Activated T-cell treated with anti-CD3 and anti-CD28 coated beads, Interleukin-2, amount 50 U/mL, for 4 hours (primary cell): ENCODE measurements around the gene STX12. TPM values are rescaled to one million over a fixed set of nuclear protein-coding genes. Genes with fewer than 3 reads are reported as not detected.

ENCODE experiments used
- ATAC-seq, 2 donors: fragments of 200-7000 bp; cut with Tn5 transposase; one replicate each; pipeline ENCODE4 v1.10.0; 2021
- DNase-seq: peaks from one replicate; pipeline ENCODE4 v3.0.0-alpha.2; 2020
- H3K27me3 Mint-ChIP-seq: one replicate; pipeline ENCODE4 v1.8.0; 2021; ENCODE audit warnings: low read depth, mixed read lengths
- H3K36me3 Mint-ChIP-seq: one replicate; pipeline ENCODE4 v1.8.0; 2022; ENCODE audit warnings: mixed read lengths; ENCODE audit not compliant: insufficient read depth
- H3K4me1 Mint-ChIP-seq: one replicate; pipeline ENCODE4 v1.8.0; 2021; ENCODE audit warnings: low read depth, mixed read lengths
- H3K4me3 Mint-ChIP-seq: one replicate; pipeline ENCODE4 v1.8.0; 2021; ENCODE audit warnings: mild to moderate bottlenecking, moderate library complexity, mixed read lengths
- H3K9me3 Mint-ChIP-seq: one replicate; pipeline ENCODE4 v1.8.0; 2021; ENCODE audit warnings: mixed read lengths
- total RNA-seq, 3 donors: library from RNA; stranded (reverse); gene quantifications; one replicate each; pipeline ENCODE4 v1.2.1, GENCODE V29; 2021

The STX12 gene
- 10 to 100 TPM; 18.5 to 27.2 (median 25.2) TPM for total RNA-seq

GRCh38 chr1:27772932-27773825 lies at the start of gene STX12:
STX12 (plus strand) TSS chr1:27773219; CDS start chr1:27773308, 89 bp downstream.
- ATAC-seq, result peak; percentile 96 to 97
- H3K36me3 Mint-ChIP-seq, result peaks cover 11% of the 10 kb centered on the region
- peaks cover 35% of the 10 kb centered on the region for H3K4me1 Mint-ChIP-seq
- H3K4me3 Mint-ChIP-seq, result peak within 1 kb of the TSS; percentile 97
- H3K9me3 Mint-ChIP-seq, result no peaks in the 10 kb centered on the region
- H3K27me3 Mint-ChIP-seq, result no peaks in the 10 kb centered on the region
- DNase-seq, result peak; percentile 98

GRCh38 chr1:27724961-27725373 lies 48.1 kb upstream of the STX12 start:
- H3K4me1 Mint-ChIP-seq, result peaks cover 16% of the 10 kb centered on the region
- H3K27me3 Mint-ChIP-seq, result no peaks in the 10 kb centered on the region
- peaks cover 6% of the 10 kb centered on the region for H3K36me3 Mint-ChIP-seq
- ATAC-seq (no peak), DNase-seq (peak; percentile 5)
- no peaks in the 10 kb centered on the region for H3K9me3 Mint-ChIP-seq
- peak overlapping the region; percentile 80 for H3K4me3 Mint-ChIP-seq

- DNase-seq, result peak; percentile 99
- Mint-ChIP-seq H3K4me1 (peaks cover 16% of the 10 kb centered on the region), H3K4me3 (peak within 1 kb of the TSS; percentile 85), H3K36me3 (peaks cover 6% of the 10 kb centered on the region), H3K9me3 (no peaks in the 10 kb centered on the region), H3K27me3 (no peaks in the 10 kb centered on the region)
- ATAC-seq, result peak; percentile 96 to 98
Observed at GRCh38 chr1:27725374-27726172, 47.4 kb upstream of the STX12 start, which contains the start of gene FAM76A. FAM76A (plus strand) TSS chr1:27725961; CDS start chr1:27726081, 120 bp downstream.

GRCh38 chr1:27726173-27727044 lies 46.6 kb upstream of the STX12 start:
- H3K9me3 Mint-ChIP-seq, result no peaks in the 10 kb centered on the region
- peaks cover 16% of the 10 kb centered on the region for H3K4me1 Mint-ChIP-seq
- no peaks in the 10 kb centered on the region for H3K27me3 Mint-ChIP-seq
- peak overlapping the region; percentile 85 for H3K4me3 Mint-ChIP-seq
- peak; percentile 18 for DNase-seq
- ATAC-seq, result peak; percentile 11 to 19
- H3K36me3 Mint-ChIP-seq, result peaks cover 10% of the 10 kb centered on the region

GRCh38 chr1:27727126-27727525 lies 45.9 kb upstream of the STX12 start:
- Mint-ChIP-seq H3K9me3 (no peaks in the 10 kb centered on the region), H3K27me3 (no peaks in the 10 kb centered on the region), H3K4me3 (no peak overlapping the region), H3K4me1 (peaks cover 16% of the 10 kb centered on the region), H3K36me3 (peaks cover 10% of the 10 kb centered on the region)
- ATAC-seq, result no peak
- no peak for DNase-seq

- Mint-ChIP-seq H3K4me3 (no peak overlapping the region), H3K9me3 (no peaks in the 10 kb centered on the region), H3K4me1 (no peaks in the 10 kb centered on the region), H3K27me3 (no peaks in the 10 kb centered on the region), H3K36me3 (peaks cover 22% of the 10 kb centered on the region)
- no peak for DNase-seq
- ATAC-seq, result no peak
Observed at GRCh38 chr1:27736252-27736651, 36.8 kb upstream of the STX12 start.

- ATAC-seq, result no peak
- no peak for DNase-seq
- H3K36me3 Mint-ChIP-seq, result peaks cover 30% of the 10 kb centered on the region
- H3K4me1 Mint-ChIP-seq, result no peaks in the 10 kb centered on the region
- no peak overlapping the region for H3K4me3 Mint-ChIP-seq
- H3K9me3 Mint-ChIP-seq, result no peaks in the 10 kb centered on the region
- H3K27me3 Mint-ChIP-seq, result no peaks in the 10 kb centered on the region
Observed at GRCh38 chr1:27741121-27741520, 31.9 kb upstream of the STX12 start.

GRCh38 chr1:27744556-27744955 lies 28.5 kb upstream of the STX12 start:
- Mint-ChIP-seq H3K4me3 (no peak overlapping the region), H3K36me3 (peaks cover 32% of the 10 kb centered on the region), H3K9me3 (no peaks in the 10 kb centered on the region), H3K27me3 (no peaks in the 10 kb centered on the region), H3K4me1 (no peaks in the 10 kb centered on the region)
- DNase-seq (no peak), ATAC-seq (no peak)

- Mint-ChIP-seq H3K27me3 (no peaks in the 10 kb centered on the region), H3K4me1 (no peaks in the 10 kb centered on the region), H3K9me3 (no peaks in the 10 kb centered on the region), H3K36me3 (peaks cover 35% of the 10 kb centered on the region), H3K4me3 (no peak overlapping the region)
- DNase-seq (no peak), ATAC-seq (no peak)
Observed at GRCh38 chr1:27745466-27745865, 27.6 kb upstream of the STX12 start.

- Mint-ChIP-seq H3K9me3 (no peaks in the 10 kb centered on the region), H3K4me1 (no peaks in the 10 kb centered on the region), H3K4me3 (no peak overlapping the region), H3K27me3 (no peaks in the 10 kb centered on the region), H3K36me3 (peaks cover 30% of the 10 kb centered on the region)
- no peak for DNase-seq
- no peak for ATAC-seq
Observed at GRCh38 chr1:27752360-27752759, 20.7 kb upstream of the STX12 start.

GRCh38 chr1:27755286-27755685 lies 17.7 kb upstream of the STX12 start:
- Mint-ChIP-seq H3K9me3 (no peaks in the 10 kb centered on the region), H3K27me3 (no peaks in the 10 kb centered on the region), H3K4me1 (no peaks in the 10 kb centered on the region), H3K4me3 (no peak overlapping the region), H3K36me3 (peaks cover 32% of the 10 kb centered on the region)
- no peak for ATAC-seq
- no peak for DNase-seq

GRCh38 chr1:27755865-27756264 lies 17.2 kb upstream of the STX12 start:
- ATAC-seq (no peak), DNase-seq (no peak)
- peaks cover 29% of the 10 kb centered on the region for H3K36me3 Mint-ChIP-seq
- H3K4me1 Mint-ChIP-seq, result no peaks in the 10 kb centered on the region
- no peaks in the 10 kb centered on the region for H3K9me3 Mint-ChIP-seq
- H3K4me3 Mint-ChIP-seq, result no peak overlapping the region
- H3K27me3 Mint-ChIP-seq, result no peaks in the 10 kb centered on the region

- H3K27me3 Mint-ChIP-seq, result no peaks in the 10 kb centered on the region
- no peak overlapping the region for H3K4me3 Mint-ChIP-seq
- H3K9me3 Mint-ChIP-seq, result no peaks in the 10 kb centered on the region
- H3K36me3 Mint-ChIP-seq, result peaks cover 23% of the 10 kb centered on the region
- ATAC-seq (no peak), DNase-seq (no peak)
- H3K4me1 Mint-ChIP-seq, result no peaks in the 10 kb centered on the region
Observed at GRCh38 chr1:27759236-27759635, 13.8 kb upstream of the STX12 start.

- H3K27me3 Mint-ChIP-seq, result no peaks in the 10 kb centered on the region
- H3K4me3 Mint-ChIP-seq, result no peak overlapping the region
- no peak for ATAC-seq
- peaks cover 20% of the 10 kb centered on the region for H3K36me3 Mint-ChIP-seq
- no peaks in the 10 kb centered on the region for H3K4me1 Mint-ChIP-seq
- H3K9me3 Mint-ChIP-seq, result no peaks in the 10 kb centered on the region
- DNase-seq, result no peak
Observed at GRCh38 chr1:27760426-27760825, 12.6 kb upstream of the STX12 start.
